HL-60 (cell line): ENCODE measurements around the gene MYCBPAP.

Experiments
- CTCF ChIP-seq: IDR thresholded peaks from one replicate; pipeline ENCODE4 v1.5.1; 2011; ENCODE audit warnings: low read length, control low read depth, inconsistent platforms; ENCODE audit not compliant: insufficient read depth
- POLR2AphosphoS5 ChIP-seq: IDR thresholded peaks from 2 replicates; pipeline ENCODE4 v1.6.1; 2012; ENCODE audit warnings: low read depth
- REST ChIP-seq: IDR thresholded peaks from 2 replicates; pipeline ENCODE4 v1.6.1; 2012; ENCODE audit warnings: low read depth; ENCODE audit not compliant: insufficient replicate concordance

- no peak for TF ChIP-seq POLR2AphosphoS5
- no peak for TF ChIP-seq CTCF
- no peak for TF ChIP-seq REST
These were observed 12.2 kb downstream of the MYCBPAP start for GRCh38 chr17:50520483-50520882.
